Spleen (tissue), 7 donors: ENCODE results near the gene FBN1.

Source experiments
- CTCF ChIP-seq, 11 experiments: fragments of 200-600 bp in 7 of 11; fragments of 450-650 bp in 4 of 11; sonication (generic) in 4 of 11; IDR thresholded peaks in 8 of 11; conservative IDR thresholded peaks in 3 of 11; 1 replicate in 7 of 11; 2 replicates in 4 of 11; pipeline versions ENCODE4 v1.4.0 to v1.8.0; 2016 to 2021; ENCODE audit warnings: antibody characterized with exemption in 11 of 11, inconsistent platforms in 4 of 11, mild to moderate bottlenecking in 1 of 11
- POLR2A ChIP-seq, 3 donors: fragments of 450-650 bp; IDR thresholded peaks; one replicate each; pipeline ENCODE4 v1.5.1; 2017; ENCODE audit warnings: antibody characterized with exemption in 3 of 3, mild to moderate bottlenecking in 1 of 3
- donor health status: DM: no; HTN: no; CAD: no; lungs with moderate emphysema.
- donor health status: DM: no; HTN: no; CAD: no.
- donor health status: DM: no; HTN: no; CAD: no.

GRCh38 chr15:48505067-48505466 lies 140.4 kb downstream of the FBN1 start:
- TF ChIP-seq CTCF (IDR thresholded peaks at IDR 0.05 in 8 of 11, conservative IDR thresholded peaks at IDR 0.05 in 3 of 11) (no peak), POLR2A (IDR thresholded peaks at IDR 0.05) (no peak)
